GM21529 (cell line): Measurements from ENCODE around the gene FNBP1.
"Not testable (repeated sequence)": the region's sequence is repeated elsewhere in the genome, so short reads cannot be mapped to it uniquely, and the experiment has no call there.

Experiments
- ATAC-seq: cut with Tn5 transposase; IDR thresholded peaks from one replicate; pipeline ENCODE4 v1.9.1; 2021; ENCODE audit not compliant: unreplicated experiment

The FNBP1 gene

GRCh38 chr9:130022566-130023143 is 20.3 kb downstream of the FNBP1 start:
- ATAC-seq, result no peak

GRCh38 chr9:130021842-130022241 is 21.1 kb downstream of the FNBP1 start:
- ATAC-seq, result not testable (repeated sequence)

DNA sequence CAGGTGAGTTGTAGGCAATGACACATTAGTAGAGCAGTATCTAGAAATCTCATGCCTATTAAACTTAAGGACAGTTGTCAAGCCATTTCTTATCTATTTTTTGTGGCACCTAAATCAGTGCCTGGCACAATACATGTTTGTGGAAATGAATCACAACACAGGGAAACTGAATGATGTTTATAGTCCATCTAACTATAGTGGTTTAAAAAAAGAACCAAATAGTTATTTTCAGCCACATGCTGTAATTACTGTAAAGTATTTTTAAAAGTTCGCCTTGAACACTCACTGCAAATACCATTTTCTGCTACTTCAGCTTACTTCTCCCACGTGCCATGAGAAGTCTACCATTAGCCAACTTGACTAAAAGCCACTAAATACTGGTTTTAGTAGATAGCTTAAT is 21.9 kb downstream of the FNBP1 start:
- no peak for ATAC-seq

DNA sequence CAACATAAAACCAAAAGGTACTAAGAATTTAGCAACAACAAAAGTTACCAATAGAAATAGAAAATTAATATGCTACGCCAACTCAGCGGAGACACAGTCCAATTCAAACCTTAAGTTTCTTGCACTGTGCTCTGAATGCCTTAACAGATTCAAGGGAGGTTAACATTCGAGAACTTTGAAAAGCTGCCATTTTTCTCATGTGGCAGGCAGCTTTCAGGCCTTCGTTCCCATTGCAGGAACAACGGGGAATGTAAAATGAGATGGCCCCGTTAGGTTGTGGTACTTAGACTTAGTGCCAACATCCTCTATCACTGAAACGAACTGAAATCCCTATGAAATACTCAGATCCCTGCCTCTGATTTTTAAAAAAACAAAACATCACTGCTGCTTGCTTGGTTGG is 22.4 kb downstream of the FNBP1 start:
- no peak for ATAC-seq

GRCh38 chr9:130018265-130018664 is 24.7 kb downstream of the FNBP1 start:
- no peak for ATAC-seq

- not testable (repeated sequence) for ATAC-seq
These were observed 25.5 kb downstream of the FNBP1 start for GRCh38 chr9:130017510-130017909.

- no peak for ATAC-seq
These were observed 25.9 kb downstream of the FNBP1 start for GRCh38 chr9:130017076-130017475.

DNA sequence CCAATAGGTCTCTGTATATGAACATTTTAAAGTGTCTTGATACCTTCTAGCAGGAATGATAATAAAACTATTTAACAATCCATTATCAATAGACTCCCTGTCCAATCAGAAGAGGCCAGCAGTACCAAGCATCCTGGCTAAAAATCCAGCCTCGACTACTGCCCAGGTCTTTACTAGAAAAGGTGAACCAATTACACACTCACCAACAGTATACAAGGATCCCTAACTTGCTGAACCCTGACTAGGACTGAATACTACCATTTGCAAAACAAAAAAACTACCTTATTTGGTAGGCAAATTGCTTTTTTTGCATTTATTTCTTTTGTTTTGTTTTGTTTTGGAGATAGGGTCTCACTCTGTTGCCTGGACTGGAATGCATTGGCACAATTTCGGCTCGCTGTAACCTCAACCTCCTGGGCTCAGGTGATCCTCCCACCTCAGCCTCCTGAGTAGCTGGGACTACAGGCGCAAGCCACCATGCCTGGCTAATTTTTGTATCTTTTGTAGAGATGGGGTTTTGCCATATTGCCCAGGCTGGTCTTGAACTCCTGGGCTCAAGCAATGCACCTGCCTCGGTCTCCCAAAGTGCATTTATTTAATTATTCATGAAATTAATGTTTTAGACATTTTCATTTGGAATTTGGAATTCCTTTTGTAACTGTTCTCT is 27.5 kb downstream of the FNBP1 start:
- no peak for ATAC-seq

DNA sequence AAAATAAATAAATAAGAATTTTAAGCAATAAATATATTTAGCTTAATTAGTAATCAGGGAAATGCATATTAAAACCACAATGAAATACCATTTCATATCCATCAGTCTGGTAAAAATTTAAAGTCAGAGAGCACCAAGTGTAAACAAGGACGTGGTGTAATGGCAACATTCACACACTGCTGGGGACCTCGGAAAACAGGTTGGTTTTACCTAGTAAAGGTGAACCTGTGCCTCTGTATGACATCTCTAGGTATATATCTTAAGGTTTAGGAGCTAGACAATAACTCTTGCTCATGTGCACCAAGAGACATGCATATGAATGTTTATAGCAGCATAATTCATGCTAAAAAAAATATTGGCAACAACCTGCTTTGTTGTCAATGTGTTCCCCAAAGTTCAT is 29.7 kb downstream of the FNBP1 start:
- ATAC-seq, result no peak

DNA sequence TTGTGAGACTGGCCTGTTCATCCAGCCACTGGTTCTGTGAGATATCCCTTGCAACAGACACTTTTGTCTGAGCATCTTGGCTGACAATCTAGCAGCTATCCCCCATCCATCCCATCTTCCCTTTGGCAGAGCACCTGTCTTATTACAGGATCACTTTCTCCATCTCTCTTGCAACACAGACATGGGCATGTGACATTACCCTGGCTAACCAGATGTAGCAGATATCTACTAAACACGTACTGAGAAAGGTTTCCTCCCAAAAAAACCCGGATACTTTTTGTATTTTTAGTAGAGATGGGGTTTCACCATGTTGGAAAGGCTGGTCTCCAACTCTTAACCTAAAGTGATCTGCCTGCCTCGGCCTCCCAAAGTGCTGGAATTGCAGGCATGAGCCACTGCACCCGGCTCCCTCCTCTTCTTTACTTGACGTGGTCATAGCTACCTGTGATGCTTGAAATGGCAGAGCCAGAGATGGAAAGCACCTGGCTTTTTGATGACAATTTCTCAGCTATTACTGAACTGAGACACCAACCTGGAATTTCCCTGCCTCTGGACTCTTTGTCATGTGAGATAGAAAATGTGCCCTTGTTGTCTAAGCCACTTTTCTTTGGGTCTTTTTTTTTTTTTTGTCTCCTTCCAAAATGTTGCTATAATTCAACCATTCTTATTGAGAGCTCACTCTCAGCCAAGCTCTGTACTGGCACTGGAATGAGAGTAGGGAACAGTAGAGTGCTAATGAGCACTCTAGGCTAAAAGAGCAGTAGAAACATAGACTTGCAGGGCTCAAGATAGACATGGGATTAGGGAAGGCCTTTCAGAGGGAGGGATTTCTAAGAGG is 32.6 kb downstream of the FNBP1 start:
- ATAC-seq, result no peak

DNA sequence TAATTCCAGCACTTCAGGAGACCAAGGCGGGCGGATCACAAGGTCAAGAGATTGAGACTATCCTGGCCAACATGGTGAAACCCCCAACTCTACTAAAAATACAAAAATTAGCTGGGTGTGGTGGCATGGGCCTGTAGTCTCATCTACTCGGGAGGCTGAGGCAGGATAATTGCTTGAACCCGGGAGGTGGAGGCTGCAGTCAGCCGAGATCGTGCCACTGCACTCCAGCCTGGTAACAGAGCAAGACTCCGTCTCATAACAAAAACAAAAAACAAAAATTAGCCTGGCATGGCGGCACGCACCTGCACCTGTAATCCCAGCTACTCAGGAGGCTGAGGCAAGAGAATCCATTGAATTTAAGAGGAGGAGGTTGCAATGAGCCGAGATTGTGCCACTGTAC is 33.4 kb downstream of the FNBP1 start:
- ATAC-seq, result not testable (repeated sequence)

- no peak for ATAC-seq
These were observed 34.5 kb downstream of the FNBP1 start for GRCh38 chr9:130008538-130008937.

DNA sequence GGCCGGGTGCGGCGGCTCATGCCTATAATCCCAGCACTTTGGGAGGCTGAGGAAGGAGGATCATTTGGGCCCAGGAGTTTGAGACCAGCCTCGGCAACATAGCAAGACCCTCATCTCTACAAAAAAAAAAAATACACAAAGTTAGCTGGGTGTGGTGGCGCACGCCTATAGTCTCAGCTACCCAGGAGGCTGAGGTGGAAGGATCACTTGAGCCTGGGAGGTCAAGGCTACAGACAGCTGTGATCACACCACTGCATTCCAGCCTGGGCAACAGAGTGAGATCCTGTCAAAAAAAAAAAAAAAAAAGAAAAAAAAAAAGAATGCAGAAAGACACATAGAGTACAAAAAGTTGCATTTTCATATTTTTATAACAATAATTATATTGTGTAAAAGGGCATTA is 36.0 kb downstream of the FNBP1 start:
- ATAC-seq, result not testable (repeated sequence)

DNA sequence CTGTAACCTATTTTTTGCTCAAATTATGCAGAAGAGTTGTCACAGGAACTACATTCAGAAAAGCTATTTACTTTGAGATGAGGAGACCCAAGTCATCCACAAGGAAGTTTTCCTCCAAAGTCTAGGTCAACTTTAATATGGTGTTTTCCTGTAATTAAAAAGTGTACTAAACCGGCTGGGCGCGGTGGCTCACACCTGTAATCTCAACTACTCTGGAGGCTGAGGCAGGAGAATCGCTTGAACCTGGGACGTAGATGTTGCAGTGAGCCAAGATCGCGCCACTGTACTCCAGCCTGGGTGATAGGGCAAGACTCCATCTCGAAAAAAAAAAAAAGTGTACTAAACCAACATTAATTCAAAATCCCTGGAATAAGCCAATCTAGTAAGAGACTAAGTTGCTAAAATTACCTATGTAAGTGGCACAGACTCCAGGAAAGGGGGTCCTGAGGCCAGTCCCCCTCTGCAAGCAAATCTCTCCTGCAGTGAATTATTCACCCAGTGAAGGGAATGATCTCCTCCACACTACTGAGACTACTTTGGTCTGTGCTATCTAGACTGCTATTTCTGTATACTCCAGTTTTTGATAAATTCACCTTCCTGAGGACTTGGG is 38.9 kb downstream of the FNBP1 start:
- ATAC-seq, result no peak

DNA sequence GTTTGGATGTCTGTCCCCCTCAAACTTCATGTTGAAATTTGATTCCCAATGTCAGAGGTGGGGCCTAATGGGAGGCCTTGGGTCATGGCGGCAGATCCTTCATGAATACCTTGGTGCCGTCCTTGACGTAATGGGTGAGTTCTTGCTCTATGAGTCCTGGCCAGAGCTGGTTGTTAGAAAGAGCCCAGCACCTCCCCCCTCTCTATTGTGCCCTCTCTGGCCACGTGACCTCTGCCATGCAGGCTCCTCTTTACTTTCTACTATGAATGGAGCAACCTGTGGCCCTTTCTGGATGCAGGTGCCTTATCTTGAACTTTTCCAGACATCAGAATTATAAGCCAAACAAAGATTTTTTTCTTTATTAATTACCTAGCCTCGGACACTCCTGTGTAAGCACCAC is 40.7 kb downstream of the FNBP1 start:
- no peak for ATAC-seq

- ATAC-seq, result no peak
These were observed 41.8 kb downstream of the FNBP1 start for GRCh38 chr9:130001190-130001589.

- no peak for ATAC-seq
These were observed 43.9 kb downstream of the FNBP1 start for GRCh38 chr9:129999141-129999510.

- ATAC-seq, result no peak
These were observed 44.4 kb downstream of the FNBP1 start for GRCh38 chr9:129998491-129999140.

DNA sequence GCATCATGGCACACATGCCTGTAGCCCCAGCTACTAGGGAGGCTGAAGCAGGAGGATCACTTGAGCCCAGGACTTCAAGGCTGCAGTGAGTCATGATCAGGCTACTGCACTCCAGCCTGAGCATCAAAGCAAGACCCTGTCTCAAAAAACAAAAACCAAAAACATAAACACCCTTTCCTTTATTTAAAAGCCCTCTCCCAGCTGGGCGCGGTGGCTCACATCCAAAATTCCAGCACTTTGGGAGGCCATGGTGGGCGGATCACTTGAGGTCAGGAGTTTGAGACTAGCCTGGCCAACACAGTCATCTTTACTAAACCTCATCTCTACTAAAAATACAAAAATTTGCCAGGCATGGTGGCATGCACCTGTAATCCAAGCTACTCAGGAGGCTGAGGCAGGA is 45.3 kb downstream of the FNBP1 start:
- not testable (repeated sequence) for ATAC-seq

DNA sequence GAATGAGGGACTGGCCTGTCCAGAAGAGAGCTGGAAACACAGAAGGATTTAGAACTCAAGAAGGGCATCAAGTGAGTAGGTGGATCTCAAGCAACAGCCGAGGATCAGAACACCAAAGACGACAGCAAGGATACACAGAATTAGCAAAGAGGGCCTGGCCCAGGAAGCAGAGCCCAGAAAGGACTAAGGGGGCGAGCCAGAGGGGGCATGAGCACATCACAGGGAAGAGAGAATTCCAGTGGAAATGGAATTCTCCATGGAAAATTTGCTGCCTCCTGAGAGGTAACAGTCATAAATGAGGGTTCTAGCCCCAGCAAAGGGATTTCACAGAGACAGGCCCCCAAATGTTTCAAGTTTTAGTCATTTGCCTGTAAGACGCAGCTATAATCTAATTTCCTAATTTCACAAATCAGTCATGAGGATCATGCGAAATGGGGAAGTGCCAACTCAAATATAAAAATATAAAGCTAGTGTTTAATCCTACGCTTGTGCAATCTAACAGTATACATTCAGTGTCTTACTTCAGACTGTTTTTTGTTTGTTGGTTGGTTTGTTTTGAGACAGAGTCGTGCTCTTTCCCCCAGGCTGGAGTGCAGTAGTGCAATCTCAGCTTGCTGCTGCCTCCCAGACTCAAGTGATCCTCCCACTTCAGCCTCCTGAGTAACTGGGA is 46.7 kb downstream of the FNBP1 start:
- no peak for ATAC-seq
